HEK293 (cell line): ENCODE measurements around the gene CLIC5.

Experiments used
- CTCF ChIA-PET: fragments of 350-600 bp; formaldehyde crosslinking; extraction: SDS; loops from one replicate; lab custom pipeline; 2021; ENCODE audit warnings: antibody characterized with exemption; lab: Yijun Ruan, JAX
- POLR2A ChIA-PET: fragments of 300-600 bp; formaldehyde crosslinking; extraction: SDS; loops from one replicate; lab custom pipeline; 2020; ENCODE audit warnings: antibody characterized with exemption, inconsistent platforms; lab: Yijun Ruan, JAX
- H3K27ac ChIP-seq: fragments of 200-500 bp; sonication (Bioruptor generic); 2 replicates; pipeline ENCODE4 v1.5.1; 2014; ENCODE audit warnings: low read depth, low read length, control low read depth, inconsistent platforms; ENCODE audit errors: extremely low read depth
- H3K36me3 ChIP-seq, 2 experiments: fragments of 200-500 bp in 1 of 2; sonication (Bioruptor generic) in 1 of 2; 1 replicate in 1 of 2; 2 replicates in 1 of 2; pipeline ENCODE4 v1.5.1; 2014 to 2017; ENCODE audit warnings: inconsistent platforms in 2 of 2, low read length in 2 of 2; ENCODE audit not compliant: control insufficient read depth in 2 of 2, insufficient read depth in 1 of 2
- H3K4me1 ChIP-seq: fragments of 200-500 bp; sonication (Bioruptor generic); 2 replicates; pipeline ENCODE4 v1.5.1; 2014; ENCODE audit warnings: mild to moderate bottlenecking, low read length, inconsistent platforms; ENCODE audit not compliant: control insufficient read depth, insufficient read depth
- H3K4me3 ChIP-seq: 2 replicates; pipeline ENCODE4 v1.5.1; 2011; ENCODE audit warnings: low read depth, mild to moderate bottlenecking, control low read depth, low read length, moderate library complexity
- H3K9me3 ChIP-seq: fragments of 200-500 bp; sonication (Bioruptor generic); 2 replicates; pipeline ENCODE4 v1.5.1; 2014; ENCODE audit warnings: low read depth, low read length, inconsistent platforms; ENCODE audit not compliant: control insufficient read depth, insufficient read depth
- FEZF1 ChIP-seq: fragments of 450-650 bp; formaldehyde crosslinking; IDR thresholded peaks from 2 replicates; pipeline ENCODE4 v1.5.1; 2016; ENCODE audit warnings: missing biosample characterization, missing genetic modification characterization
- INSM2 ChIP-seq: fragments of 450-650 bp; formaldehyde crosslinking; IDR thresholded peaks from 2 replicates; pipeline ENCODE4 v1.5.1; 2016; ENCODE audit warnings: missing biosample characterization, missing genetic modification characterization
- PRDM2 ChIP-seq: fragments of 450-650 bp; formaldehyde crosslinking; IDR thresholded peaks from 2 replicates; pipeline ENCODE4 v1.5.1; 2016; ENCODE audit warnings: missing biosample characterization, missing genetic modification characterization, borderline replicate concordance
- REST ChIP-seq: fragments of 450-650 bp; formaldehyde crosslinking; IDR thresholded peaks from 2 replicates; pipeline ENCODE4 v1.5.1; 2016; ENCODE audit warnings: missing biosample characterization, missing genetic modification characterization
- ZBTB10 ChIP-seq: fragments of 450-650 bp; formaldehyde crosslinking; IDR thresholded peaks from 2 replicates; pipeline ENCODE4 v1.5.1; 2016; ENCODE audit warnings: missing biosample characterization, missing genetic modification characterization
- ZBTB21 ChIP-seq: fragments of 450-650 bp; formaldehyde crosslinking; IDR thresholded peaks from 2 replicates; pipeline ENCODE4 v1.5.1; 2017; ENCODE audit warnings: missing biosample characterization, missing genetic modification characterization
- ZBTB8A ChIP-seq: fragments of 450-650 bp; formaldehyde crosslinking; IDR thresholded peaks from 2 replicates; pipeline ENCODE4 v1.5.1; 2016; ENCODE audit warnings: missing biosample characterization, missing genetic modification characterization
- ZNF184 ChIP-seq: fragments of 450-650 bp; IDR thresholded peaks from 2 replicates; pipeline ENCODE4 v1.5.1; 2018; ENCODE audit warnings: missing biosample characterization, mild to moderate bottlenecking, missing genetic modification characterization
- ZNF221 ChIP-seq: fragments of 450-650 bp; formaldehyde crosslinking; IDR thresholded peaks from 2 replicates; pipeline ENCODE4 v1.5.1; 2017; ENCODE audit warnings: missing biosample characterization, missing genetic modification characterization, borderline replicate concordance
- ZNF24 ChIP-seq: fragments of 450-650 bp; formaldehyde crosslinking; IDR thresholded peaks from 2 replicates; pipeline ENCODE4 v1.5.1; 2016; ENCODE audit warnings: missing biosample characterization, missing genetic modification characterization
- ZNF398 ChIP-seq: fragments of 450-650 bp; formaldehyde crosslinking; IDR thresholded peaks from 2 replicates; pipeline ENCODE4 v1.5.1; 2017; ENCODE audit warnings: missing biosample characterization, missing genetic modification characterization
- ZNF488 ChIP-seq: fragments of 450-650 bp; formaldehyde crosslinking; IDR thresholded peaks from 2 replicates; pipeline ENCODE4 v1.5.1; 2016; ENCODE audit warnings: missing biosample characterization, missing genetic modification characterization
- ZNF561 ChIP-seq: fragments of 450-650 bp; IDR thresholded peaks from 2 replicates; pipeline ENCODE4 v1.5.1; 2018; ENCODE audit warnings: missing biosample characterization, missing genetic modification characterization, borderline replicate concordance
- ZNF623 ChIP-seq: fragments of 450-650 bp; formaldehyde crosslinking; IDR thresholded peaks from 2 replicates; pipeline ENCODE4 v1.5.1; 2016; ENCODE audit warnings: missing biosample characterization, missing genetic modification characterization
- ZNF629 ChIP-seq: fragments of 450-650 bp; formaldehyde crosslinking; IDR thresholded peaks from 2 replicates; pipeline ENCODE4 v1.5.1; 2017; ENCODE audit warnings: missing biosample characterization, missing genetic modification characterization
- ZNF830 ChIP-seq: fragments of 450-650 bp; IDR thresholded peaks from 2 replicates; pipeline ENCODE4 v1.5.0; 2018; ENCODE audit warnings: missing biosample characterization, missing genetic modification characterization, low read depth, mild to moderate bottlenecking, moderate library complexity

Gene CLIC5

GRCh38 chr6:45956176-45956575, 59.5 kb downstream of the CLIC5 start:
- CTCF ChIA-PET = interaction anchor here (0.7 to 1.0 kb wide), 2 partner anchors 15 to 264 kb away, joined by 3 read pairs; no protein-coding TSS in a partner anchor
- no peaks in the 10 kb centered on the region for H3K36me3 ChIP-seq
- H3K27ac ChIP-seq = no peak overlapping the region
- H3K4me1 ChIP-seq = no peaks in the 10 kb centered on the region
- no peak for TF ChIP-seq ZNF488 (tag by site-specific recombination)
- TF ChIP-seq ZNF398 (tag by site-specific recombination) = no peak
- TF ChIP-seq ZNF623 = no peak
- no peak for TF ChIP-seq ZNF24 (tag by site-specific recombination)
- no peak for TF ChIP-seq INSM2 (tag by site-specific recombination)
- no peak for TF ChIP-seq ZNF629 (tag by site-specific recombination)
- TF ChIP-seq ZNF830 = no peak
- no peak for TF ChIP-seq FEZF1
- POLR2A ChIA-PET = no interaction called here
- H3K4me3 ChIP-seq = no peak overlapping the region
- H3K9me3 ChIP-seq = no peaks in the 10 kb centered on the region

GRCh38 chr6:45955597-45955996, 60.1 kb downstream of the CLIC5 start:
- H3K9me3 ChIP-seq = no peaks in the 10 kb centered on the region
- H3K4me3 ChIP-seq = no peak overlapping the region
- H3K4me1 ChIP-seq = no peaks in the 10 kb centered on the region
- H3K36me3 ChIP-seq = no peaks in the 10 kb centered on the region
- ChIA-PET POLR2A (no interaction called here), CTCF (interaction anchor here (0.7 kb wide), 1 partner anchor 16 kb away, joined by 3 read pairs; no protein-coding TSS in a partner anchor)
- H3K27ac ChIP-seq = no peak overlapping the region
- TF ChIP-seq ZBTB8A (tag by site-specific recombination) (no peak), ZBTB10 (no peak), REST (tag by site-specific recombination) (no peak), ZNF184 (tag by site-specific recombination) (no peak), PRDM2 (no peak), ZNF221 (tag by site-specific recombination) (no peak), ZNF561 (tag by site-specific recombination) (no peak), ZBTB21 (tag by site-specific recombination) (no peak)
